SK-N-SH treated with all-trans-retinoic acid at 6 μM for 48 hours (cell line): Measurements from ENCODE around the gene C3orf52.
"Not testable (repeated sequence)": the region's sequence is repeated elsewhere in the genome, so short reads cannot be mapped to it uniquely, and the experiment has no call there.

ENCODE experiments used
- ATAC-seq: fragments of 200-7000 bp; cut with Tn5 transposase; 3 replicates; pipeline ENCODE4 v1.9.1; 2020; ENCODE audit warnings: mild to moderate bottlenecking, moderate library complexity
- BACH2 ChIP-seq: fragments of 250-450 bp; sonication (Bioruptor Pico); IDR thresholded peaks from 2 replicates; pipeline ENCODE4 v1.9.0; 2021; ENCODE audit warnings: mild to moderate bottlenecking, borderline replicate concordance
- CSDC2 ChIP-seq: fragments of 250-450 bp; sonication (Bioruptor Pico); IDR thresholded peaks from 2 replicates; pipeline ENCODE4 v1.5.0; 2020; ENCODE audit warnings: mild to moderate bottlenecking, moderate library complexity
- ESRRG ChIP-seq: fragments of 250-450 bp; sonication (Bioruptor Pico); IDR thresholded peaks from 2 replicates; pipeline ENCODE4 v1.6.1; 2021; ENCODE audit warnings: mild to moderate bottlenecking
- GLIS3 ChIP-seq: fragments of 250-450 bp; sonication (Bioruptor Pico); IDR thresholded peaks from 2 replicates; pipeline ENCODE4 v1.5.0; 2020; ENCODE audit warnings: mild to moderate bottlenecking, moderate library complexity
- ISL1 ChIP-seq: fragments of 250-450 bp; sonication (Bioruptor Pico); IDR thresholded peaks from 2 replicates; pipeline ENCODE4 v2.1.2; 2022; ENCODE audit warnings: mild to moderate bottlenecking, moderate library complexity
- OSR1 ChIP-seq: fragments of 250-450 bp; sonication (Bioruptor Pico); IDR thresholded peaks from 2 replicates; pipeline ENCODE4 v1.8.0; 2022; ENCODE audit warnings: moderate library complexity, mild to moderate bottlenecking, inconsistent platforms
- TCF4 ChIP-seq: fragments of 250-450 bp; sonication (Bioruptor Pico); IDR thresholded peaks from 2 replicates; pipeline ENCODE4 v1.8.0; 2021; ENCODE audit warnings: mild to moderate bottlenecking, moderate library complexity, borderline replicate concordance
- TOX ChIP-seq: fragments of 250-450 bp; sonication (Bioruptor Pico); IDR thresholded peaks from 2 replicates; pipeline ENCODE4 v1.8.0; 2021; ENCODE audit warnings: mild to moderate bottlenecking, moderate library complexity, borderline replicate concordance
- ZC3H10 ChIP-seq: fragments of 250-450 bp; sonication (Bioruptor Pico); IDR thresholded peaks from 2 replicates; pipeline ENCODE4 v1.5.1; 2021; ENCODE audit warnings: mild to moderate bottlenecking, moderate library complexity
- ZFP3 ChIP-seq: fragments of 250-450 bp; sonication (Bioruptor Pico); IDR thresholded peaks from 2 replicates; pipeline ENCODE4 v1.5.0; 2020; ENCODE audit warnings: mild to moderate bottlenecking, moderate library complexity
- ZFP30 ChIP-seq: fragments of 450-650 bp; formaldehyde crosslinking; IDR thresholded peaks from 2 replicates; pipeline ENCODE4 v1.5.0; 2022; ENCODE audit warnings: mild to moderate bottlenecking, moderate library complexity
- ZNF565 ChIP-seq: fragments of 450-650 bp; formaldehyde crosslinking; conservative IDR thresholded peaks from 2 replicates; pipeline ENCODE4 v1.5.0; 2020; ENCODE audit warnings: low read depth, mild to moderate bottlenecking, moderate library complexity
- ZNF70 ChIP-seq: fragments of 450-650 bp; formaldehyde crosslinking; IDR thresholded peaks from 2 replicates; pipeline ENCODE4 v1.5.0; 2020; ENCODE audit warnings: mild to moderate bottlenecking, moderate library complexity
- ZNF8 ChIP-seq: fragments of 450-650 bp; formaldehyde crosslinking; IDR thresholded peaks from 2 replicates; pipeline ENCODE4 v1.5.0; 2020; ENCODE audit warnings: mild to moderate bottlenecking, moderate library complexity
- TF ChIP-seq, protein P1 (sequence below): fragments of 250-450 bp; sonication (Bioruptor Pico); IDR thresholded peaks from 2 replicates; pipeline ENCODE4 v1.5.0; 2020; ENCODE audit warnings: mild to moderate bottlenecking, moderate library complexity
- TF ChIP-seq, protein P2 (sequence below): fragments of 250-450 bp; sonication (Bioruptor Pico); IDR thresholded peaks from 2 replicates; pipeline ENCODE4 v1.8.0; 2021; ENCODE audit warnings: low read depth, mild to moderate bottlenecking, moderate library complexity, borderline replicate concordance
- TF ChIP-seq, protein P3 (sequence below): fragments of 250-450 bp; sonication (Bioruptor Pico); IDR thresholded peaks from 2 replicates; pipeline ENCODE4 v1.8.0; 2020; ENCODE audit warnings: mild to moderate bottlenecking, moderate library complexity, borderline replicate concordance
- TF ChIP-seq, protein P4 (sequence below): fragments of 250-450 bp; sonication (Bioruptor Pico); IDR thresholded peaks from 2 replicates; pipeline ENCODE4 v1.5.1; 2020; ENCODE audit warnings: low read depth, mild to moderate bottlenecking, moderate library complexity
- TF ChIP-seq, protein P5 (sequence below): fragments of 250-450 bp; sonication (Bioruptor Pico); IDR thresholded peaks from 2 replicates; pipeline ENCODE4 v1.5.1; 2021; ENCODE audit warnings: mild to moderate bottlenecking, moderate library complexity

Gene C3orf52, protein sequence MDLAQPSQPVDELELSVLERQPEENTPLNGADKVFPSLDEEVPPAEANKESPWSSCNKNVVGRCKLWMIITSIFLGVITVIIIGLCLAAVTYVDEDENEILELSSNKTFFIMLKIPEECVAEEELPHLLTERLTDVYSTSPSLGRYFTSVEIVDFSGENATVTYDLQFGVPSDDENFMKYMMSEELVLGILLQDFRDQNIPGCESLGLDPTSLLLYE

DNA sequence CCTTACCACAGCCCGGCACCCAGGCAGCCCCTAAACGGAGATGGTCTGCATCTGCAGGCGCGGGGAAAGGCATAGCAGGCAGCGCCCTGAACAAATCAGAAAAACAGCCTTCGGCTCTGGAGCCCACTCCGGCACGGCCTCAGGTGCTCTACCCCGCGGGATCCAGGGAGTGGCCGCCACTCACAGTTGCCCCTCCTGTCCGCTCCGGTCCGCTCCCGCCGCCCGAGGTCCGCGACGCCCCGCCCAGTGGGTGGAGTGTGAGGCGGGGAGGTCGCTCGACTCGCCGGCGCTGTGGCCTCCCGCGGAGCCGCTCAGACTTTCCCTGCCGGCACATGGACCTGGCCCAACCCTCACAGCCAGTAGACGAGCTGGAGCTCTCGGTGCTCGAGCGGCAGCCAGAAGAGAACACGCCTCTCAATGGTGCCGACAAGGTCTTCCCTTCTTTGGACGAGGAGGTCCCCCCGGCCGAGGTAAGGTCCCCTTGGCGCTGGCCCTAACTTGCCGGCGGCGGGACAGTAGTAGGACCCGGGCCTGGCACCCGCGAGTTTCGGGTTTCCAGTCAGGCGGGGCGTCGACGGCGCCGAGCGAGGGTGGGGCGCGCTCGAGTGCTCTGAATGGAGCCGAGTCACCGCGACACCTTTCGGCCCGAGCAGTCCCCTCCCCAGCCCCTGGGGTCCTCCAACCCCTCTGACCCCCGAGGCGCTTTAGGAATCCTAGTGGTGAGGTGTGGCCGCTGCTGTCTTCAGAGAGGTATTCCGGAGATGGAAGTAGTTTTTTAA is at the start of gene C3orf52:
TSS of gene C3orf52 (plus strand) at position 314 of the 779 bp plus-strand sequence. CDS start at position 333, 19 bp downstream.
- peak; percentile 97 for ATAC-seq
- TF ChIP-seq, protein P1, sequence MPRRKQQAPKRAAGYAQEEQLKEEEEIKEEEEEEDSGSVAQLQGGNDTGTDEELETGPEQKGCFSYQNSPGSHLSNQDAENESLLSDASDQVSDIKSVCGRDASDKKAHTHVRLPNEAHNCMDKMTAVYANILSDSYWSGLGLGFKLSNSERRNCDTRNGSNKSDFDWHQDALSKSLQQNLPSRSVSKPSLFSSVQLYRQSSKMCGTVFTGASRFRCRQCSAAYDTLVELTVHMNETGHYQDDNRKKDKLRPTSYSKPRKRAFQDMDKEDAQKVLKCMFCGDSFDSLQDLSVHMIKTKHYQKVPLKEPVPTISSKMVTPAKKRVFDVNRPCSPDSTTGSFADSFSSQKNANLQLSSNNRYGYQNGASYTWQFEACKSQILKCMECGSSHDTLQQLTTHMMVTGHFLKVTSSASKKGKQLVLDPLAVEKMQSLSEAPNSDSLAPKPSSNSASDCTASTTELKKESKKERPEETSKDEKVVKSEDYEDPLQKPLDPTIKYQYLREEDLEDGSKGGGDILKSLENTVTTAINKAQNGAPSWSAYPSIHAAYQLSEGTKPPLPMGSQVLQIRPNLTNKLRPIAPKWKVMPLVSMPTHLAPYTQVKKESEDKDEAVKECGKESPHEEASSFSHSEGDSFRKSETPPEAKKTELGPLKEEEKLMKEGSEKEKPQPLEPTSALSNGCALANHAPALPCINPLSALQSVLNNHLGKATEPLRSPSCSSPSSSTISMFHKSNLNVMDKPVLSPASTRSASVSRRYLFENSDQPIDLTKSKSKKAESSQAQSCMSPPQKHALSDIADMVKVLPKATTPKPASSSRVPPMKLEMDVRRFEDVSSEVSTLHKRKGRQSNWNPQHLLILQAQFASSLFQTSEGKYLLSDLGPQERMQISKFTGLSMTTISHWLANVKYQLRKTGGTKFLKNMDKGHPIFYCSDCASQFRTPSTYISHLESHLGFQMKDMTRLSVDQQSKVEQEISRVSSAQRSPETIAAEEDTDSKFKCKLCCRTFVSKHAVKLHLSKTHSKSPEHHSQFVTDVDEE = no peak
- TF ChIP-seq ZNF565 (CRISPR knock-in tag) = no peak
- no peak for TF ChIP-seq GLIS3 (CRISPR knock-in tag)
- TF ChIP-seq TOX (CRISPR knock-in tag) = no peak
- TF ChIP-seq, protein P2, sequence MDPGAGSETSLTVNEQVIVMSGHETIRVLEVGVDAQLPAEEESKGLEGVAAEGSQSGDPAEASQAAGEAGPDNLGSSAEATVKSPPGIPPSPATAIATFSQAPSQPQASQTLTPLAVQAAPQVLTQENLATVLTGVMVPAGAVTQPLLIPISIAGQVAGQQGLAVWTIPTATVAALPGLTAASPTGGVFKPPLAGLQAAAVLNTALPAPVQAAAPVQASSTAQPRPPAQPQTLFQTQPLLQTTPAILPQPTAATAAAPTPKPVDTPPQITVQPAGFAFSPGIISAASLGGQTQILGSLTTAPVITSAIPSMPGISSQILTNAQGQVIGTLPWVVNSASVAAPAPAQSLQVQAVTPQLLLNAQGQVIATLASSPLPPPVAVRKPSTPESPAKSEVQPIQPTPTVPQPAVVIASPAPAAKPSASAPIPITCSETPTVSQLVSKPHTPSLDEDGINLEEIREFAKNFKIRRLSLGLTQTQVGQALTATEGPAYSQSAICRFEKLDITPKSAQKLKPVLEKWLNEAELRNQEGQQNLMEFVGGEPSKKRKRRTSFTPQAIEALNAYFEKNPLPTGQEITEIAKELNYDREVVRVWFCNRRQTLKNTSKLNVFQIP (CRISPR knock-in tag) = no peak
- TF ChIP-seq, protein P3, sequence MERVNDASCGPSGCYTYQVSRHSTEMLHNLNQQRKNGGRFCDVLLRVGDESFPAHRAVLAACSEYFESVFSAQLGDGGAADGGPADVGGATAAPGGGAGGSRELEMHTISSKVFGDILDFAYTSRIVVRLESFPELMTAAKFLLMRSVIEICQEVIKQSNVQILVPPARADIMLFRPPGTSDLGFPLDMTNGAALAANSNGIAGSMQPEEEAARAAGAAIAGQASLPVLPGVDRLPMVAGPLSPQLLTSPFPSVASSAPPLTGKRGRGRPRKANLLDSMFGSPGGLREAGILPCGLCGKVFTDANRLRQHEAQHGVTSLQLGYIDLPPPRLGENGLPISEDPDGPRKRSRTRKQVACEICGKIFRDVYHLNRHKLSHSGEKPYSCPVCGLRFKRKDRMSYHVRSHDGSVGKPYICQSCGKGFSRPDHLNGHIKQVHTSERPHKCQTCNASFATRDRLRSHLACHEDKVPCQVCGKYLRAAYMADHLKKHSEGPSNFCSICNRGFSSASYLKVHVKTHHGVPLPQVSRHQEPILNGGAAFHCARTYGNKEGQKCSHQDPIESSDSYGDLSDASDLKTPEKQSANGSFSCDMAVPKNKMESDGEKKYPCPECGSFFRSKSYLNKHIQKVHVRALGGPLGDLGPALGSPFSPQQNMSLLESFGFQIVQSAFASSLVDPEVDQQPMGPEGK (CRISPR knock-in tag) = no peak
- TF ChIP-seq OSR1 (CRISPR knock-in tag) = no peak
- TF ChIP-seq ISL1 = no peak
- TF ChIP-seq, protein P4, sequence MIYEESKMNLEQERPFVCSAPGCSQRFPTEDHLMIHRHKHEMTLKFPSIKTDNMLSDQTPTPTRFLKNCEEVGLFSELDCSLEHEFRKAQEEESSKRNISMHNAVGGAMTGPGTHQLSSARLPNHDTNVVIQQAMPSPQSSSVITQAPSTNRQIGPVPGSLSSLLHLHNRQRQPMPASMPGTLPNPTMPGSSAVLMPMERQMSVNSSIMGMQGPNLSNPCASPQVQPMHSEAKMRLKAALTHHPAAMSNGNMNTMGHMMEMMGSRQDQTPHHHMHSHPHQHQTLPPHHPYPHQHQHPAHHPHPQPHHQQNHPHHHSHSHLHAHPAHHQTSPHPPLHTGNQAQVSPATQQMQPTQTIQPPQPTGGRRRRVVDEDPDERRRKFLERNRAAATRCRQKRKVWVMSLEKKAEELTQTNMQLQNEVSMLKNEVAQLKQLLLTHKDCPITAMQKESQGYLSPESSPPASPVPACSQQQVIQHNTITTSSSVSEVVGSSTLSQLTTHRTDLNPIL (CRISPR knock-in tag) = no peak
- TF ChIP-seq, protein P5, sequence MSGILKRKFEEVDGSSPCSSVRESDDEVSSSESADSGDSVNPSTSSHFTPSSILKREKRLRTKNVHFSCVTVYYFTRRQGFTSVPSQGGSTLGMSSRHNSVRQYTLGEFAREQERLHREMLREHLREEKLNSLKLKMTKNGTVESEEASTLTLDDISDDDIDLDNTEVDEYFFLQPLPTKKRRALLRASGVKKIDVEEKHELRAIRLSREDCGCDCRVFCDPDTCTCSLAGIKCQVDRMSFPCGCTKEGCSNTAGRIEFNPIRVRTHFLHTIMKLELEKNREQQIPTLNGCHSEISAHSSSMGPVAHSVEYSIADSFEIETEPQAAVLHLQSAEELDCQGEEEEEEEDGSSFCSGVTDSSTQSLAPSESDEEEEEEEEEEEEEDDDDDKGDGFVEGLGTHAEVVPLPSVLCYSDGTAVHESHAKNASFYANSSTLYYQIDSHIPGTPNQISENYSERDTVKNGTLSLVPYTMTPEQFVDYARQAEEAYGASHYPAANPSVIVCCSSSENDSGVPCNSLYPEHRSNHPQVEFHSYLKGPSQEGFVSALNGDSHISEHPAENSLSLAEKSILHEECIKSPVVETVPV (CRISPR knock-in tag) = no peak
- TF ChIP-seq ZC3H10 (CRISPR knock-in tag) = no peak
- TF ChIP-seq ZNF70 (CRISPR knock-in tag) = no peak
- no peak for TF ChIP-seq ZFP30

DNA sequence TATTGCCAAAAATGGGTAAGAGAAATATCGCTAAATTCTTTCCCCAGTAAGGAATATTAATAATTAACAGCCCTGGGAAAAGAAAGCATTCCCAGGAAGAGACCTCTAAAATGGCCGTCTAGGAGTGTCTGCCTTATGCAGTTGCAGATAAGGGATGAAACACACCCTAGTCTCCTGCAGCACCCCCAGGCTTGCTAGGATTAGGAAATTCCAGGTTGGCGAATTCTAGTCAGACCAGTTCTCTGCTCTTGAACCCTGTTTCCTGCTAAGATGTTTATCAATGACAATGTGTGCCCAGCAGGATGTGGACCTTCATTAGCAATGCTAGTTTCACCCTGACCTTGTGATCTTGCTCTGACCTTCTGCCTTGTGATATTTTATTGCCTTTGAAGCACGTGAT is 49.0 kb upstream of the C3orf52 start:
- not testable (repeated sequence) for ATAC-seq

DNA sequence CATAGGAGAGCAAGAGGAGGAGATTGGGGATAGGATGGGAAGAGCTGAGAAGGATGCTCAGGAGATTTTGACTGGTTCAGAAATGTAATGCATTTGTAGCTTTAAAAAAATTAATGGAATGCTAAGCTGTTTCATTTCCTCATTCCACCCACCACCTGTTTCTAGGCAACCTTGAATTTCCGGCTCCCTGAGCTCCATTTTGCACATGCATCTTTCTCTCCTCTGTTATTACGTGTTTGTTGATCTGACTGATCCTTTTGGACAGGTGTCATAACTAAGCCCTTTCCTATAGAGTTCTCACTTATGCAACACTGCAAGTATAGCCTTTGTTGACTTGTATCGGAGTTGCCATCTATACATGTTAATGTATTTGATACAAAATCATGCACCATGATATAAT is 47.3 kb upstream of the C3orf52 start:
- TF ChIP-seq TCF4 (CRISPR knock-in tag) (no peak), ZFP3 (CRISPR knock-in tag) (no peak), ZNF565 (CRISPR knock-in tag) (no peak), BACH2 (CRISPR knock-in tag) (no peak), ISL1 (no peak), ZNF70 (CRISPR knock-in tag) (no peak), CSDC2 (CRISPR knock-in tag) (no peak), OSR1 (CRISPR knock-in tag) (no peak), GLIS3 (CRISPR knock-in tag) (no peak), ZC3H10 (CRISPR knock-in tag) (no peak), TOX (CRISPR knock-in tag) (no peak), ESRRG (CRISPR knock-in tag) (no peak), ZNF8 (CRISPR knock-in tag) (no peak)
- TF ChIP-seq, all 23 proteins: peak for 0
- ATAC-seq = no peak; the same call in 2 of the 3 replicates
